Spinal cord (tissue), 10 donors: ENCODE data around the gene LAIR2. TPM values are rescaled to one million over a fixed set of nuclear protein-coding genes. Genes with fewer than 3 reads are reported as not detected.
A peak's percentile ranks its signal among the peaks of the same experiment; 100 is the strongest.
"Not testable (repeated sequence)": the region's sequence is repeated elsewhere in the genome, so short reads cannot be mapped to it uniquely, and the experiment has no call there.

Experiments used
- DNase-seq, 6 donors: peaks; one replicate each; pipeline versions ENCODE4 v3.0.0 to v3.0.0-alpha.2; 2013 to 2015; ENCODE audit warnings: low spot score in 6 of 6, low read depth in 4 of 6
- H3K27ac ChIP-seq: one replicate; pipeline ENCODE4 v1.5.1; 2013; ENCODE audit warnings: low read depth, low read length, control low read depth
- H3K27me3 ChIP-seq: one replicate; pipeline ENCODE4 v1.6.1; 2013; ENCODE audit warnings: low read length; ENCODE audit not compliant: control insufficient read depth, insufficient read depth
- H3K36me3 ChIP-seq: one replicate; pipeline ENCODE4 v1.6.1; 2013; ENCODE audit warnings: low read length; ENCODE audit not compliant: control insufficient read depth, insufficient read depth
- H3K4me1 ChIP-seq: one replicate; pipeline ENCODE4 v1.6.1; 2013; ENCODE audit warnings: low read length; ENCODE audit not compliant: control insufficient read depth, insufficient read depth
- H3K4me3 ChIP-seq: one replicate; pipeline ENCODE4 v1.5.1; 2013; ENCODE audit warnings: low read depth, low read length, control low read depth
- H3K9me3 ChIP-seq: one replicate; pipeline ENCODE4 v1.6.1; 2013; ENCODE audit warnings: low read length; ENCODE audit not compliant: control insufficient read depth, insufficient read depth
- WGBS: methylation state at CpG from one replicate; pipeline ENCODE4 v1.1.5; 2013; ENCODE audit warnings: missing lambda C conversion rate; ENCODE audit not compliant: insufficient coverage; 5-methylcytosine and 5-hydroxymethylcytosine counted together
- polyA plus RNA-seq, 2 donors: library from polyadenylated mRNA; unstranded; fragments of 120-200 nt; gene quantifications; one replicate each; pipeline ENCODE4 v1.2.1, GENCODE V29; 2013; ENCODE audit not compliant: insufficient read length in 2 of 2
- total RNA-seq, 2 donors: library from RNA; depleted of rRNA in 1 of 2; stranded (reverse); fragments of 120-200 nt in 1 of 2; fragments of >200 nt in 1 of 2; gene quantifications; one replicate each; pipeline versions ENCODE4 v1.2.3 to v1.2.4, GENCODE V29; 2013 to 2014
- donor health status: healthy.

The LAIR2 gene
- total and polyA plus RNA-seq, 4 donors, result not detected

DNA sequence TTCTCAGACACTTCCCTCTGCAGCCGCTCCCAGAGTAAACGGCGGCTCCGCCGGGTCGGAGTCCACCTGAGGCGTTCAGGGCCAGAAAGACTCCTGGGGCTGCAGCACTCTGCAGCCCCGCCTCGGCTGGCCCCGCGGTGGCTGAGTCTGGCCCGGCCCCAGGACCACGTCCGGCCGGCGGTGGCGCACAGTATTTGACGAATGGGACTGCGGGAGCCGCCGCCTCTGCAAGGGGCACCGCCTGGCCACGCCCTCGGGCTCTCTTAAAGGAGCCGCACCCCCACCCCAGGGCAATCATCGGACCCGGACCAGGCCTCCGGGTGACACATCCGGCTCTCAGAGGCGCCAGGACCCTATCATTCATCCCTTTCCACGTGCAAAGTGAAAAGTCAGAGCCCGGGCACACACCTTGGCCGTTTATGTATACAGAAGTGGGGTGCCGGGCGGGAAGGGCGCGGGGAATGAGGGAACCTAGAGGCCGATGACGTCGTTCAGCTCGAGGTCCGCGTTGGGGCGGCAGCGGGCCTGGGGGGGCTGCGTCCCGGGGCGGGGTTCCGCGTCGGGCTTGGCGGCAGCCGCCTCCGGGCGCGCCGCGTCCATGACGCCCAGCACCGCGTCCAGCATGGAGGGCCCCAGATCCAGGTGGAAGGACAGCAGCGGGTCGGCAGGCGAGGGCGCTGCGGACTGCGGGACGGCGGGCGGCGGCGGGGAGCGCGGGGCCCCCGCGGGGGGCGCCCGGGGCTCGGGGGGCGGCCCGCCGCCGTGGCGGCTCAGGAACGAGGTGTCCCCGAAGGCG is 37.8 kb upstream of the LAIR2 start:
- H3K4me1 ChIP-seq, result peaks cover 33% of the 10 kb centered on the region

DNA sequence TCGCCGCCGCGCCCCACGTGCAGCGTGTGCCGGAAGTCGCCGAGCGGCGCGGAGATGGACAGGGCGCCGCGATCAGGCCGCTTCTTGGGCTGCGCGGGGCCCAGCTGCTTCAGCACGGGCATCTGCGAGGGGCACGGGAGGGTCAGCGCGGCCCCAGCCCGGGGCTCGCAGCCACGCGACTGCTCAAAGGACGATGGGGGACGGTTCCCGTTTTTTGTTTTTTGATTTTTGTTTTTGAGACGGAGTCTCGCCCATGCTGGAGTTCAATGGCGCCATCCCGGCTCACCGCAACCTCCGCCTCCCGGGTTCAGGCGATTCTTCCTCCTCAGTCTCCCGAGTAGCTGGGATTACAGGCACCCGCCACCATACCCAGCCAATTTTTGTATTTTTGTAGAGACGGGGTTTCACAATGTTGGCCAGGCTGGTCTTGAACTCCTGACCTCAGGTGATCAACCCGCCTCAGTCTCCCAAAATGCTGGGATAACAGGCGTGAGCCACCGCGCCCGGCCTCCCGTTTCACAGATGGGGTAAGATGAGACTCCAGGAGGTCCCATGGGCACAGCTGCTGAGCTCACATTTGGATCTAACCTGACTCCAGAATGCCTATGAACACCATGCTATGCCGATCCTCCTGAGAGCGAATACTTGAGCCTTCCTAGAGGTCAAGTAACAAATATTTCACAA is 37.1 kb upstream of the LAIR2 start:
- Histone ChIP-seq H3K9me3 (no peaks in the 10 kb centered on the region), H3K27ac (no peak overlapping the region), H3K4me1 (peaks cover 37% of the 10 kb centered on the region), H3K36me3 (peaks cover 23% of the 10 kb centered on the region), H3K27me3 (peaks cover 18% of the 10 kb centered on the region), H3K4me3 (no peak overlapping the region)
- no peak for DNase-seq
- 47% methylated on average over 46 of the region's 49 CpGs for WGBS

More for the DNA sequence above, 37.8 kb upstream of the LAIR2 start:
- H3K9me3 ChIP-seq, result no peaks in the 10 kb centered on the region
- peak overlapping the region; percentile 56 for H3K4me3 ChIP-seq
- peaks cover 31% of the 10 kb centered on the region for H3K36me3 ChIP-seq
- H3K27me3 ChIP-seq, result peaks cover 11% of the 10 kb centered on the region
- WGBS, result 1% methylated on average over 87 of the region's 87 CpGs
- peak in 2 of 6 donors; percentile 79 to 87 for DNase-seq
- peak overlapping the region; percentile 88 for H3K27ac ChIP-seq

DNA sequence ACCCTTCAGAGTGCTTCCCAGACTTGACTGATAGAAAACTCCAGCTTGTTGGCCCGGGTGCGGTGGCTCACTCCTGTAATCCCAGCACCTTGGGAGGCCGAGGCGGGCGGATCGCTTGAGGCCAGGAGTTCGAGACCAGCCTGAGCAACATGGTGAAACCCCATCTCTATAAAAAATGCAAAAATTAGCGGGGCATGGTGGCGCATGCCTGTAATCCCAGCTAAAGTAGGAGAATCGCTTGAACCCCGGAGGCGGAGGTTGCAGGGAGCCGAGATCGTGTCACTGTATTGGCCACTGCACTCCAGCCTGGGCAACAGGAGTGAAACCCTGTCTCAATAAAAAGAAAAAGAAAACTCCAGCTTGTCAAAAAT is 36.5 kb upstream of the LAIR2 start:
- H3K27me3 ChIP-seq, result peaks cover 23% of the 10 kb centered on the region
- H3K9me3 ChIP-seq, H3K27ac ChIP-seq, H3K4me3 ChIP-seq, DNase-seq: not testable (repeated sequence)
- H3K36me3 ChIP-seq, result peaks cover 18% of the 10 kb centered on the region
- H3K4me1 ChIP-seq, result peaks cover 42% of the 10 kb centered on the region
- 99% methylated on average over 13 of the region's 14 CpGs for WGBS

DNA sequence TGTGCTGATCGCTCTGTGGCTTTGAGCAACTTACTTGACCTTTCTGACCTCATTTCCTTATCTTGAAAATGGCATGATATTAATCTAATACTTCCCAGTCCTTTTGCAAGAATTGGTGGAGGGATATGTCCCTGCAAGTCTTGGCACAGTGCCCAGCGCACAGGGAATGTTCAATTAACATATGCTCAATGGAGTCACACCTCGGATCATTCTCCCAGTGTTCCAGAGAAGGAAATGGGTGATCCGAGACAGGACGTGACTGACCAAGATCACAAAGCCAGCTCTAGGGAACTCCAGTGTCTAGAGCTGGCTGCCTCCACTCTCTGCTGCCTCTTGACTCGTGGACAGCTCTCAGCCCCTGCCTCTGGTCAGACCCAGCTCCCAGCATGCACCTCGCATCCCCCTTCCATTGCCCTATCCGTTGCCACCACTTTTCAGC is 33.1 kb upstream of the LAIR2 start:
- peaks cover 27% of the 10 kb centered on the region for H3K27me3 ChIP-seq

DNA sequence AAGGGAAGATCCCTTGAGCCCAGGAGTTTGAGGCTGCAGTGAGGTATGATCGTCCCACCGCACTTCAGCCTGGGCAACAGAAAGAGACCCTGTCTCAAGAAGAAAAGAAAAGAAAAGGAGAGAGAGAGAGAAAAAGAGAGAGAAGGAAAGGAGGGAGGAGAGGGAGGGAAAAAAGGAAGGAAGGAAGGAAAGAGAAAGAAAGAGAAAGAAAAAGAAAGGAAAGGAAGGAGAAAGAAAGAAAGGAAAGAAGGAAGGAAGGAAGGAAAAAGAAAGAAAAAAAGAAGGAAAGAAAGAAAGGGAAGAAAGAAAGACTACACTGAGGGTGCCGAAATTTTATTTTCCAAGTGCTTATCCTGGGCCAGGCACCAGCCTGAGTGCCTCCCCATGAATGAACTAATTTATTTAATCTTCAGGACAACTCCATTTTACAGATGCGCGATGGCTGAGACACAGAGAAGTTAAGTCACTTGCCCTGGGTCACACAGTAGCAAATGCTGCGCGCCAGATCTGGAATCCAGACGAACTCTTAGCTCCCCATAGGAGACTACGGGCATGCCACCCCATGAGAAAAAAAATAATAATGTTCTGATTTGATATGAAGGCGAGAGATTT is 32.2 kb upstream of the LAIR2 start:
- Histone ChIP-seq H3K9me3 (no peaks in the 10 kb centered on the region), H3K27me3 (peaks cover 23% of the 10 kb centered on the region), H3K4me1 (peaks cover 31% of the 10 kb centered on the region), H3K4me3 (no peak overlapping the region), H3K27ac (peak overlapping the region; percentile 81), H3K36me3 (no peaks in the 10 kb centered on the region)
- 74% methylated on average over 6 of the region's 10 CpGs for WGBS
- no peak for DNase-seq

More for the DNA sequence above, 33.1 kb upstream of the LAIR2 start:
- Histone ChIP-seq H3K4me1 (peaks cover 36% of the 10 kb centered on the region), H3K27ac (no peak overlapping the region), H3K4me3 (no peak overlapping the region), H3K36me3 (no peaks in the 10 kb centered on the region), H3K9me3 (no peaks in the 10 kb centered on the region)
- 40% methylated on average over 7 of the region's 8 CpGs for WGBS
- DNase-seq, result no peak

DNA sequence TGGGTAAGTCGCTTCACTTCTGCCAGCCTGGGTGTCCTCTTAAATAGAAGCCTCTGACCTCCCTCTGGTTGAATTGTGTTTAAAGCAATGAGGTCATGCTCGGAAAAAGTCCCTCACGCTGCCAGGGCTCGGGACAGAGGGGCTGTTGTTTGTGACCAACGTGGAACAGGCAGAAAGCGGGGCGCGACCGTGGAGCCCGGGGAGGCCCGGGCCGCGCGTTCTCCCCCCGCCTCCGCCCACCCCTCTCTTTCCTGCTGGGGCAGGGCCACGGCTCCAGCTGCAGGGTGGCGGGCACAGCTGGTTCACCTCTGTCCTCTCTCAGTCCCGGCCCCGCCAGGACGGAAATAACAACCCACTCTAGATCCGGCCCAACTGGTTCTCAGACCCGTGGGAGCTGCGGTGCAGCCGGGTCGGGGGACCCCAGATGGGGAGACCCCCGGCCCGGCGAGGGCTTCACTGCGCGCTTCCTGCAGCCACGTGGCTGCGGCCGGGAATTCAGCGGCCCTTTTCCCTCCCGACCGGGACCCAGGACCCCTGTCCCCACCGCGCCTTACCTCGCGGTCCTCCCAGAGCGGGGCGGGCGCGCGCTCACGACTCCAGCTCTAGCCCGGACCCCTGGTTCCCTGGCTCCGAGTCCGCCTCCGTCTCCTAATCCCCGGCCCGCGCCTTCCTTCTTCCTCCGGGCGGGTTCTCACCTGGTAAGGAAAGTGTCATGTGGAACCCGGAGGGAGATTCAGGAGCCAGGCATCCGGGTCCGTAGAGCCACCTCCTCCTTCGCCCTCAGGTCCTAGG is 31.4 kb upstream of the LAIR2 start:
- Histone ChIP-seq H3K36me3 (no peaks in the 10 kb centered on the region), H3K4me1 (peaks cover 31% of the 10 kb centered on the region), H3K27me3 (peaks cover 23% of the 10 kb centered on the region), H3K9me3 (no peaks in the 10 kb centered on the region), H3K4me3 (peak overlapping the region; percentile 39), H3K27ac (peak overlapping the region; percentile 81)
- peak in 1 of 6 donors; percentile 61 for DNase-seq
- 1% methylated on average over 51 of the region's 60 CpGs for whole genome bisulfite sequencing

DNA sequence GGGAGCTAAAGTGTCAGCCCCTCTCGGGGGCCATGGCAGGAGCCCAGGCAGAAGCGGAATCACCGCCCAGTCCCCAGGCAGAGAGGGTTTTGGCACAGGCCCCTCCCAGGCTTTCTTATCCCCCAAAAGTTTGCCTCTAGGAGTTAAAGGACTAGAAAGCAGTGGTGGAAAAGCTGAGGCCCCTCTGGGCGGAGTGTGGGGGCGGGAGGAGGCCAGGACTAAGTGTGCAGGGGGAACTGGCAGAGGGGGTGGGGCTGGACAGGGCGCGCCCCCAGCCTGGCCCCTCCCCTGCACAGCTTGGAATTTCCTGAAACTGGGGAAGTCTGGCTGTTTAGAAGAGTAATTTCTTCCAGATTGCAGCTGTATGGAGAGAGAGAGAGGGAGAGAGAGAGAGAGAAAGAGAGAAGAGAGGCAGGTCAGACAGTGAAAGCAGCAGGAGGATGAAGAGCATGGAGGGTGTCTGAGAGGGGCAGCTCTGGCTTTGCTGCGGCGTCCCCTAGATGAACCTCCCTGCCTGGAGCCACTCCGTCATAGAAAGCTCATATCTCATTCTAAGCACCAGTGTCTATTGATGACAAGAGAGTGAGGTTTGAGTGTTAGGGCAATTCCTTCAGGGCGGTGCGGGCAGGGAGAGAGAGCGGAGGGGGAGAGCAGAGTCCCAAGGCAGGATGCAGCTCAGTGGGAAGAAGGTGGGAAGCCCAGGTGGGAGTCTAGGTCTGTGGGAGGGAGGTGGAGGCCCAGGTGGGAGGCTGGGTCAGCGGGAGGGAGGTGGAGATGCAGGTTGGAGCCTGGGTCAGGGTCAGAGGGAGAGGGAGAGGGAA is 29.4 kb upstream of the LAIR2 start, which contains the start of gene CDC42EP5:
Gene CDC42EP5, minus strand, starts transcription at position 226 of the 821 bp plus-strand sequence. CDS start 7,749 bp downstream, outside the sequence.
- 16% methylated on average over 10 of the region's 14 CpGs for WGBS
- Histone ChIP-seq H3K4me1 (peaks cover 31% of the 10 kb centered on the region), H3K36me3 (no peaks in the 10 kb centered on the region), H3K9me3 (no peaks in the 10 kb centered on the region), H3K27ac (peak within 1 kb of the TSS; percentile 90), H3K4me3 (peak within 1 kb of the TSS; percentile 49), H3K27me3 (peaks cover 21% of the 10 kb centered on the region)
- DNase-seq, result peak in 1 of 6 donors; percentile 84

DNA sequence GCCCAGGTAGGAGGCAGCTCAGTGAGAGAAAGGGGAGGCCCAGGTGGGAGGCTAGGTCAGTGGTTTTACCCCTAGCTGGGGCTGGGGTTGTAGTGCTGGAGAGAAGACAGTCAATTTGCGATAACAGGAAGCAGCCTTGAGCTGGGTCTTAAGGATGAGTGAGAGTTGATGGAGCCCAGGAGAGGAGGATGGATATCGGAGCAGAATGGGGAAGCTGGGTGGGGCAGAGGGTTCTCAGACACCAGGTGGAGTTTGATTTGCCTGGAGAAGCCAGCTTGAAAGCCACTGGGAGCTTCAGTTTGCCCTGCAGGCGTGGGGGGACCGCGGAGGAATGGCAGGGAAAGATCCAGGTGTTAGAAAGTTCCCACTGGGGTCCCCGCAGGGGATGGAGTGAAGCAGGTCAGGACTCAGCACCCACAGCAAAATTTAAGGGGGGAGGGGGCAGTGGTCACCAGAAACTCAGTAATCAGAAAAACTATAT is 28.7 kb upstream of the LAIR2 start:
- Histone ChIP-seq H3K36me3 (no peaks in the 10 kb centered on the region), H3K27me3 (peaks cover 21% of the 10 kb centered on the region), H3K4me3 (peak overlapping the region; percentile 49), H3K27ac (peak overlapping the region; percentile 90), H3K9me3 (no peaks in the 10 kb centered on the region), H3K4me1 (peaks cover 31% of the 10 kb centered on the region)
- no peak for DNase-seq
- 74% methylated on average over 5 of the region's 6 CpGs for WGBS
